NK-92 treated with Interleukin-12 subunit alpha and Interleukin-12 subunit beta, amount 100 ng/mL, for 24 hours (cell line): Measurements from ENCODE around the gene ASXL1.
A peak's percentile ranks its signal among the peaks of the same experiment; 100 is the strongest.

ENCODE experiments used
- DNase-seq: peaks from one replicate; lab custom pipeline; 2025; lab: John Stamatoyannopoulos, UW

ASXL1 gene

DNA sequence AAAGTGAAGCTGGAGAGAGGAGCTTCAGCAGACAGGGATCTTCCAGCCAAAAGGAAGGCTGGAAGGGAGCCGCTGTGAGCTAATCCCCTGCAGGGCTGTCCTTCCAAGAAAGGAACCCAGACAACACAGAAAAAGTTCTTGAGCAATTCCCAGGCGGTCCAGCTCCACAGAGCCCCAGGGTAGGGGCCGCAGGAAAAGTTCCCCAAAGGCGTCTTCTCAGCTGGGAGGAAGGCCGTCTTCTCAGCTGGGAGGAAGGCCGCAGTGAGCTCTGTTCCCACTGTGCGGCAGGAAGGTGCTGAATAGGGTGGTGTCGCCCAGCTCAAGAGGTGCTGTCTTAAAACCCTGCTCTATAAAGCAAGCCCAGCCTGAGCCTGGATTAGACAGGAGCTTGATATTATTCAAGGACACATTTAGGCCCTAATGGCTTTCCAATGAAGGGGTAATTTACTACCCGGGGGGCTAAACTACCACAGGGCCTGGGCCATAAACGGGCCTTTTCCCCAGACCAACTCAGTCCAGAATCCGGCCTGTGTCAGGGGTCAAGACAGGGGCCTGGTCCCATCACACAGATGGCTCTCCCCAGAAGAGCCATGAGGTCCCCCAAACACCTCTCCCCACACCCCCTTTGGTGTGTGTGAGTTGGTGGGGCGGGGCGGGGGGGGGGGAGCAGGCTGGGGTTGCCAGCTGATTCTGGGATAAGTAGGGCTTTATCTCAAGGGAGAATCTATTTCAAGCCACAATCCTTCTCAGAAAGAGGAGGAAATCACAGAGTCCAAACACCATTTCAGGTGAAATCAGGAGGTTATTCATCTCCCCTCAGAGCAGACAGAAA, 123.4 kb downstream of the ASXL1 start:
- DNase-seq = no peak

DNA sequence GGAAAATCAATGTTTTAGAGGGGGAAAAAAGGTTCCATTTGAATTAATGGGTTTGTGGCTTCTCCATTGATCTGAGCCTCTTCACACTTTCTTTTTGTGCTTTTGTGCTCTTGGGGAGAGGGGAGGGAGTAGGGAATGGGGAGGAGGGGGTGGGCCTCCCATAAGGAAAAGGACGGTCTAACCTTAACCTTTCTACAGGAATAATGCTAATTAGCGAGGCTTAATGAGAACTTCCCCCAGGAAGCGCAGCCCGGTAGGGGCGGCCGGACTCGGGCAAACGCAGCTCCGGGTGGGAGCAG, 124.0 kb downstream of the ASXL1 start:
- DNase-seq = no peak

DNA sequence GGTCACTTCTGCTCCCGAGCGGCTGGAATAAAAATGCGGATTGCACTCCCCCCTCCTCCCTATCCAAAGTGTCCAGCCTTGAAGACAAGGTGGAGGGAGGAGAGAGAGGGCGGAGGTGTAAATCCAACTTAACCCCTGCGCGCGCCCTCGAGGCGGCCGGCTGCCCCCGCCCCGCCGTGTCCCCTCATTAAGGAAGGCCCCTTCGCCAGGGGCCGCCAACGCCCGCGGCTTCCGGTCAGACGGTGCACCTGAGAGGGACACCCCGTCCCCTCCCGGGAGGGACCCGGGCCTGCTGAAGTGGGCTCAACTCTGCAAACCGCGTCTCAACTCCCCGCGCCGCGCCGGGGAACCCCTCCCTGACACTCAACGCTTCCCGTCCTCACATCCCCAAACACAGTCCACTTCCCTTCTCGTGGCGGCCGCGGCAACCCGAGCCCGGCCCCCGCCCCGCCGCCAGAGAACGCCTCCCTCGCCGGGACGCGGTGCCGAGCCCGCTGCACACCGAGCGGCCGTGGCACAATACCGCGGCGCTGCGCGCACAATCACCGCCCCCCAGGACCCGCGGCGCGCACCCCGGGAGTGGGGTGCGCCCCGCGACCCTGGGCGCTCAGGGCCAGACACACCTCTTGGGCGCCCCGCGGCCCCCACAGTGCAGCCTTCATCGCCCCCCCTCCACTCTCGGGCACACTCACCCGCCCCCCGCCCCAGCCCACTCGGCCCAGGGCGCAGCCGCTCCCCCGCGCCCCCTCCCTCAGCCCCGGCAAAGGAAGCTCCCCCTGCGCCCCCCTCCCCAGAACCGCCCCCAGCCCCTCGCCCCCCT, 124.5 kb downstream of the ASXL1 start:
- no peak for DNase-seq

DNA sequence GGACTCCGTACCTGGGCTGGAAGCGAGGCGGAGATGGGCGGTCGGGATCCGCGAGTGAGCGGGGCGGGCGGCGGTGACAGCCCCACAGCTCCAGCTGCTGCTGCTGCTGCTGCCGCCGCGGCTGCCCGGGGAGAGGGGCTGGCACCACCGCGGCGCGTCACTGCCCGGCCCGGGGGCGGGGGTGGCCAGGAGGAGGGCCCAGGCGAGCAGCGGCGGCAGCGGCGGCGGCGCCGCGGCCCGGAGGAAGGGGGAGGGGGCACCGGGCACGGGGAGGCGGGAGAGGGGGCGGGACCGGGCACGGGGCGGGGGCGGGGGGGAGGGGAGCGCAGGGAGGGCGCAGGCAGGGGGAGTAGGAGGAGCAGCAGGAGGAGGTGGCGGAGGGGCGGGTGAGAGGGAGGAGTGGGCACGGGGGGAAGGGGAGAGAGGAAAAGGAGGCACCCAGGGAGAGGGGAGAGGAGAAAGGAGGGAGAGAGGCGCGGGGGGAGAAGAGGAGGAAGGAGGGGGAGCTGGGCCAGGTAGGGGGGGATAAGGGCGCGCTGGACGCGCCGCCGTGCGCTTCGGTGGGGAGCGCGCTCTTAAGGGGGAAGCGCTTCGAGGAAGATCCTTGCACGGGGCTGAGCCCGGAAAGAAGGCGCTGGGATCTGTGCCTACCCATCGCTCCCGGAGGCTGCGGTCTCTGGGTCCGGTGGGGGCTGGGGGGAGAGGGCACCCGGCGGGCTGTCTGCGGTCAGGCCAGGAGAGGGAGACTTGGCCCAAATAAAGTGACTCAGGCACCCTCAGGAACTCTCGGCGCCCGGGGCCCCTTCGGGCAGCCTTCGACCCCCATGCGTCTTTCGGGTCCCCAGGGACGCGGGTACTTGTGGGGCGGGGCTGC, 125.5 kb downstream of the ASXL1 start:
- peak; percentile 35 for DNase-seq

DNA sequence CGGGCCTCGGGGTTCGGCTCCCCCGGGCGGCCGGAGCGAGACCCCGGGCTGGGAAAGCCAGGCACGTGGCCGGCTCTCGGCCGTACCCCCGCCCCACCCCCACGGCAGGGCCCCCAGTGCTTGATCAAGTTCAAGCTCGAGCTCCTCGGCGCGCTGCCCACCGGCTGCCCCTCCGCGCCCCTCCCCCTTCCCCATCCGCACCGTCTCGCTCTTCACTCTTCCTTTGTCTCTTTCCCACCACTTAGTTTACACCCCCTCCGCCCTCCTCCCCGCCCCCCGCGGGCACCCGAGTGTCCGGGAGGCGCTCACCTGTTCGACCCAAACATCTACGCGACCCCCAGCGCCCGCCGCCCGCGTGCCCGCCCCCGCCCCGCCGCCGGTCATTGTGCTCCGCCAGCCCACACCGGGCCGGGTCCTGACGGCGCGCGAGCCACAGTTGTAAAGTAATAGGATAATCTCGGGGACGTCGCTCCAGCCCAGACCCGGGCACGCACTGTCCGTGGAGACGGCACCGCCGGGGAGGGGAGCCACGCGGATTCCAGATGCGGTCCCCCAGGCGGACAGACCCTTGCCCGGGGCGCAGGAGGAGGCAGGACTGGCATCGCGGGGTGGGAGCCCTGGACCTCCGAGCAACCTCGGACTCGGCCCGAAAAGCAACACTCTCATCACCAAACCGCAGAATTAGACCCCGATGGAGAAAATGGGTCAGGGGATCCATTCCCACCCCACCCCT, 126.3 kb downstream of the ASXL1 start:
- DNase-seq = no peak

DNA sequence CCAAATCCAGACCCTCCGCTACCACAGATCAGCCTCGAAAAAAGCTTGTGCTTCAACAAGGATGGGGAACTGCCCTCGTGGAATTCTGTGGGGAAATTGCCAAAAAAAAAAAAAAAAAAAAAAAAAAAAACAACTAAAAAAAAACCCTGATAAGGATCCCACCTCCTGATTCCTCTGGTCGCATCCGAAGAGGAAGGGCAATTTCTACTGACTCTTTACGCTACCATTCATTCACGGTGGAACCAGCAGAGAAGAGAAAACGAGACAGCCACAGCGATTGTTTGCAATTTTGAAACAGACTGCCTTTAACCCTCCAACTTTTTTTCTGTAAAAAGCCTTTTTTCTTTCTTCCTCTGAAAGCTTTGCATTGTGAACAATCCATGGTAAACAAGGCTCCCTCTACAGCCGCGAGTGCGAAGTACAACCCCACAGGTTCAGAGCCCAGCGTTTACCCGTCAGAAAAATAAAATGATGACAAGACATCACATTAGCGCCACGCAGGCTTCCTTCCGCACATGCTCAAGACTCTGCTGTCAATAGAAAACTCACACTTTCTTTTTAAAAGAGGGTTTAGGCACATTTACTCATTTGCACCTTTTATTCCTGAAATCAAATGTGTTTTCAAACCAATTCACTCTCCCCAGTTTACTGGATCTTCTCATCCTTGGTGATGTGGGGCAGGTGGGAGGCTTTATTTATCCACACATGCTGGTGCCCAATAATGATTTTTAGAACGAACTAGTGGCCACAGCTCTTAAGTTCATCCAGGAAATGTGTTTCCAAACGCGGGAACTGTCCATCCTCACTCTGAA, 127.0 kb downstream of the ASXL1 start:
- peak; percentile 63 for DNase-seq

DNA sequence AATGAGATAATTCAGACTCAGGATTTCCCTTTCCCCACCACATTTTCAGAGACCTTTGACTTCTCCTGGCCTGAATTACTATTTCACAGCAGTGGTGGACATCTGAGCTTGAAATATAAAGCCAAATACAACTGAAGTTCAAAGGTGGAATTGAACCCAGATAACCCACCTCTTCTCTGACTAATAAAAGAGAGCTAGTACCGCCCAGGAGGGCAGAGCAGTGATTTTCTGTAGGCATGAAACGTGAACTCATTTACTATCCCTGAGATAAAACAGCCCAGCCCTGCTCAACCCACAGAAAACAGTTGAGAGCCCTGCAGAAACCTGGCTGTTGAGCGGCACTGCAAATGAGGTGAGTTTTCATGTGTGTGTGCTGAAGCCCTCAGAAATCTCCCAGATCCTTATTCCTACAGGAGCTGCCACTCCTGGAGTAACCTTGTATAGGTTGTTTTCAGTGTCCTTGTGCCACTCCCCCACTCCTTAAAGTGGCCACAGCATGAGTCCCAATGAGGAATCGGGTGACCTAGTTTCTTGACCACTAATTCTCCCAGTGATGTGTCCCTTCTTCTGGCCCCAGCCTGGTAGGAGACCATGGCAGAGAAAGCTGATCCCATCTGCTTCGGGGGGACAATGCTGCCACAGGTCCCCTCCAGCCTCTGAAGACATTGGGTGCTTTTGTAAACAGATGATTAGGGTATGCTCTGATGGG, 127.8 kb downstream of the ASXL1 start:
- no peak for DNase-seq

DNA sequence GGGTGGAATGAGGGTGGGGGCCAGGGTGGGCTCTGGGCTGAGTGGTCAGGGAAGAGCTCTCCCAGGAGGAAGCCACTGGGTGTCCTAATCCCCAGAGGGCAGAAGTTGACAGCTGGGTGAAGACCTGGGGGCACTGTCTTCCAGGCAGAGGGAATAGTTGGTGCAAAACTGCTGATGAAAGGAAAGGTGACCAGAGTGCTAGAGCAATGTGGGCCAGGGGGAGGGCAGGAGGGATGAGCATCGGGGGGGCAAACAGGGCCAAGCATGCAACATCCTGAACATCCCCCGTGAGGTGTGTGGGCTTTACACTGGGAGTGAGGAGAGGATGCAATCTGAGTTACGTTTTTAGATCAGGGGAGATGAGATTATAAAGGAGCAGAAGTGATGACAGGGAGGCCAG, 129.2 kb downstream of the ASXL1 start:
- DNase-seq = no peak

DNA sequence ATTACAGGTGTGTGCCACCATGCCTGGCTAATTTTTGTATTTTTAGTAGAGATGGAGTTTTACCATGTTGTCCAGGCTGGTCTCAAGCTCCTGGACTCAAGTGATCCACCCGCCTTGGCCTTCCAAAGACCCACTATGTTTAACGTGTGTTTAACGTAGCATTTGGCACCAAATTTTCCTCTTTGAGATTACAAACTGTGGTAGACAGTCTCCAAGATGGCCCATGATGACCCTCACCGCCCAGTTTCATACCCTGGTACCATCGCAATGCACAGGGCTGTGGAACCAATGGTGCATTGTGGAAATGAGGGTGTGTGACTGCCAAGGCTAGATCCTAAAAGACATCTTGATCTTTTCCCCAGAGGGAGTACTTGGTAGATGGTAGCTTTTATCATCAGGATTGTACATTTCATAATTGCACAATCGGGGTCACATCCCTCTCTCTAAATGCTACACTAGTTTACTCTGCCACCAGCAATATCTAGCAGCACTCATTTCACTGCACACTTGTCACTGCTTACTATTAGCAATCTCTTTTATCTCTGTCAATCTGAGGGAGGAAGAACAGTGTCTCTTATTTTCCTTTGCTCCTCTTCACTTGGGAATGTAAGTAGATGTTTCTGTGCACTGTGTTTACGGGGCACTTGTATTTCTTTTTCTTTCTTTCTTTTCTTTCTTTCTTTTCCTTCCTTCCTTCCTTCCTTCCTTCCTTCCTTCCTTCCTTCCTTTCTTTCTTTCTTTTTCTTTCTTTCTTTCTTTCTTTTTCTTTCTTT, 130.1 kb downstream of the ASXL1 start:
- DNase-seq = no peak
